NCI-H1694 treated with DMSO at 0.1 percent for 48 hours (cell line): ENCODE results near the gene SEMA5A.
"Not testable (repeated sequence)": the region's sequence is repeated elsewhere in the genome, so short reads cannot be mapped to it uniquely, and the experiment has no call there.

ENCODE experiments used
- DNase-seq: peaks from one replicate; lab custom pipeline; 2025; lab: John Stamatoyannopoulos, UW

Gene SEMA5A

GRCh38 chr5:9358961-9359685 is 186.8 kb downstream of the SEMA5A start:
- DNase-seq = no peak

GRCh38 chr5:9356351-9356825 is 189.5 kb downstream of the SEMA5A start:
- no peak for DNase-seq

DNA sequence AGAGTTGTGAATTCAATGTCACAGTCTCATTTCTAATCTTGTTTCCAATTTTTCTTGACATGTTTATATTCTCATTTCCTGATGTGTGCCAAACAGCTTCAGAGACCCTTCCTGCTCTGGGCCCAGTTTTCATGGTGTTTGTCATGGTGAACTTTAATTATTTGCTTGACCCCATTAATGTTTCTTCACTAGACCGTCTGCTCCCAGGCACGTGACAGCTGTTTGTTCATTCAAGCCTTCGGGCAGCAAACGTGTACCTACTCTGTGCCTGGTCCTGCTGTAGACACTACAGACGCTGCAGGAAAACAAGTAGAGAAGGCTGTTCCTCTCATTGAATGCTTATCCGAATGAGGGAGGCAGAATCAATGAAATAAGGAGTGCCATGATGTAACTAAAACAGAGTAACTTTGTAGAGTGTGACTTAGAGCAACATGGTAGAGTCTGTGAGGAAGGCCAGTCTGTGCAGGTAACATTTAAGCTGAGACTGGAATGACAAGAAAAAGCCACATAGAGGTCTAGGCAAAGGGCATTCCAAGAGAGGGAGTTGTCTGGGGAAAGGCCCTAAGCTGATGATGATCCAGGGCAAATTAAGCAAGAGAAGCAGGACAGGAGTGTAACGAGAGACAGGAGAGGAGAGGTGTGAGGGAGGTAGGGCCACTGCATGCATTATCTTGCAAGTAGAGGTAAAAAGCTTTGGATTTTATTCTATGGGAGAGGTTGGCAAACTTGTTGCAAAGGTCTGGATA is 191.4 kb downstream of the SEMA5A start:
- DNase-seq = no peak

DNA sequence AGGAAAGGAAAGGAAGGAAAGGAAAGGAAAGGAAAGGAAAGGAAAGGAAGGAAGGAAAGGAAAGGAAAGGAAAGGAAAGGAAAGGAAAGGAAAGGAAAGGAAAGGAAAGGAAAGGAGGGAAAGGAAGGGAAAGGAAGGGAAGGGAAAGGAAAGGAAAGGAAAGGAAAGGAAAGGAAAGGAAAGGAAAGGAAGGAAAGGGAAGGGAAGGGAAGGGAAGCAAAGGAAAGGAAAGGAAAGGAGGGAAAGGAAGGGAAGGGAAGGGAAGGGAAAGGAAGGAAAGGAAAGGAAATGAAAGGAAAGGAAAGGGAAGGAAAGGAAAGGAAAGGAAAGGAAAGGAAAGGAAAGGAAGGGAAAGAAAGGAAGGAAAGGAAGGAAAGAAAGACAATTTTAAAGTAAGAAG is 192.8 kb downstream of the SEMA5A start:
- DNase-seq = not testable (repeated sequence)

DNA sequence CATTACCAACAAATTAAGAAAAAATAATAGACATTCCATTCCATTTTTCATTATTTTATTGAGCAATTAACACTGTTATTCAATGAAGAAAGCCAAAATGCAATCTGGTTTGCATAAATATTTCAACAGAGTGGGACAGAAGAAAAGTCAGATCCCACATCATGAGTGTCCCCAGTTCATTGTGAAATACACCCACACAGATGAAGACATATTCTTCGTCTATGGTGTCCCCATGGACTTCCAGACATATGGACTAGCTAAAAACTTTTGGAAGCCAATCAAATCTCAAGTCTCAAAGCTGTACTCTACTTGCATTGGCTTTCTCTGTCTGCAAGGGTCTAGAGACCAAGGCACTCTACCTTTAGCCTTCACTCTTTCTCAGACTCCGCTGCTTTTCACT is 194.3 kb downstream of the SEMA5A start:
- DNase-seq = no peak

GRCh38 chr5:9350301-9350797 is 195.5 kb downstream of the SEMA5A start:
- DNase-seq = no peak

- no peak for DNase-seq
Observed at GRCh38 chr5:9348401-9348996, 197.4 kb downstream of the SEMA5A start.

DNA sequence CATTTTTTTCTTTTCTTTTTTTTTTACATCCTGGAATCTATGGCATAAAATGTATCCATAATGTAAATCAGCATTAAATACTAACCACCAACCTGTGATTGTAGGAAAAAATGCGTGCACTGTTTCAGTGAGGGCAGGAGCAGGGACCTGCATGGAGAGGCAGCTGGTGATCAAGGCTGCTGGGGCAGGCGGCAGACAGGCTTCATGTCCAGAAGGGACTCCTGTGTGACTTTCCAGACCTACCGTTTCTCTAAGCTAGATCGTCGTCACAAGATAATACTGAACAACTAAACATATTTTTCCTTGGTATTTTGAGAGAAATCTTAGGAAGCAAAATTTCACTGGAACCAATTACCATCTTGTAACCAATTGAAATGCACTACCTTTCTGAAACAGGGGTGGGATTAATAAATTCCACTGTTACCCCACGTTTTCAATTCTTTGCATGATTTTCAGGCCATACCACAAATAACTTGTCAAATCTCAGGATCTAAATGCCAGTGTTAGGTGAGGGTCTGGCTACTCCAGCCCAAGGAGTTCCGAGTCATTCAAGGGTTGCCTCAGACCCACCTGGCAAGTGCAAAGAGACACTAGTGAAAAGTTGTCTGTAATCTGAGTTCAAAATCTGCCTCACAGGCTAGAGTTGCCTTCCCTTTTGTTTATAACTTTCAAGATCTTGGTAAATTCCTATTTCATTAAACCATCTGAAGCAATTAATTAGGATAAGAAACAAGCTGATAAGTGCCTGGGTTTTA is 198.2 kb downstream of the SEMA5A start:
- no peak for DNase-seq

DNA sequence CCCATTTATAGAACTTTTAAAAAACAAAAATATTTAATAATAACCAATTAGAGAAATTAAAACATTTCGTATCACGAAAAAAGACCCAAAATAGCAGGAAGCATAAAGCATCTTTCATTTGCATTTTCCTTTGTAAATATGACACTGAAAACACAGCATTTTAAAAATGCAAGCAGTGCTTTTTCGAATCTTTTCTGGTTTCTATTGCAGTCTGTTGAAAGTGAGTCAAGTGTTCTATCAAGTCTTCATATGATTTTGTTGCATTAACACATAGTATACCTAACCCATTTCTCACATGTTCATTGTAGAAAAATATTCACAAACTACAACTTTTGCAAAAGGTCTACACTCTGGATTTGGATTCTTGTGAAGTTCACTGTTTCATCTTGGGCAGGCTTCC is 198.8 kb downstream of the SEMA5A start:
- no peak for DNase-seq

DNA sequence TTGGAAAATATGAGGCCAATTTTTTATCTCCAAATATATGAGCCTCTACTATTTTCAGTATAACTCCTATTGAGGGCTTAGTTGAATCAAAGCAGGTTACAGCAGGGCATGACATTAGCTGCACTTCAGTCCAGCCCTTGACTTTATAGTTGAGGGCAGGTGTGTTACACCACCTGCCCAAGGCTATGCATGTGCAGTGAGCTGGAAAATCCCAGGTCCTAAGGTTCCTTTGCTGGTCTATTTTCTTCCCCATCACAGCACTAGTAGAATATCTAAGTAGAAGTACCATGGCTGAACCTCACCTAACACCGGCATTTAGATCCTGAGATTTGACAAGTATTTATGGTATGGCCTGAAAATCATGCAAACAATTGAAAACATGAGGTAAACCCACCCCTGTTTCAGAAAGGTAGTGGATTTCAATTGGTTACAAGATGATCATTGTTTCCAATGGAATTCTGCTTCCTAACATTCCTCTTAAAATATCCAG is 201.1 kb downstream of the SEMA5A start:
- DNase-seq = no peak

DNA sequence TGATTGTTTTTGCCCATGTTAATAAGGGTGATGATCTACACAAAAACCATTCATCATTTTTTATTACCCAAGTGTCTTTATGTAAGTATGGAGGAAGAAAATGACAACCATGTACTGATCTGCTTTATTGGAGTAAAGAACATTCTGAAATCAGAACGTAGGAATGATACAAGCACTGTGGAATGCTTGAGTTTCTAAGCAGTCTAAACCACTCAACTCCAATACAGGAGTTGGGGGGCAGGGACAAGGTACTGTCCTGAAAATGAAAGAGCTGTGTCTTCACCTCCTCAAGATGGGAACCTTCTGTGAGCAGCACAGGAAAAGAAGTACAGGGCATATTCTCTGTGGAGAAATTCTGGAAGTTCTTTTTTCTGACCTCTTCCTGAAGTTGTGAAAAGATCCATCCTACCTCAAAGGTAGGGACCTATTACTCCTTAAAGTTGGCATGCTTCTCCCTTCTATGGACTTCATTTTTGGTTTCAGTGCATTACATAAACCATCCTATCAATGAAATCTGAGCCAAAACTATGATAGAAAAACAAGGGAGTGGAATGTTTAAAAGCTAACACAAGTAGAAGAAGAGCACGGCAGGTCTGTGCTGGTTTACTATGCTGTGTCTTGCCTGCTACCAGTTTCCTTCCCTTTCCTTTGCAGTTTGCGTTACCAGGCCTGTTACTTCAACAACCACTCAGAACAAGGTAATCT is 202.6 kb downstream of the SEMA5A start:
- DNase-seq = no peak

- DNase-seq = no peak
Observed at GRCh38 chr5:9342161-9342787, 203.6 kb downstream of the SEMA5A start.

DNA sequence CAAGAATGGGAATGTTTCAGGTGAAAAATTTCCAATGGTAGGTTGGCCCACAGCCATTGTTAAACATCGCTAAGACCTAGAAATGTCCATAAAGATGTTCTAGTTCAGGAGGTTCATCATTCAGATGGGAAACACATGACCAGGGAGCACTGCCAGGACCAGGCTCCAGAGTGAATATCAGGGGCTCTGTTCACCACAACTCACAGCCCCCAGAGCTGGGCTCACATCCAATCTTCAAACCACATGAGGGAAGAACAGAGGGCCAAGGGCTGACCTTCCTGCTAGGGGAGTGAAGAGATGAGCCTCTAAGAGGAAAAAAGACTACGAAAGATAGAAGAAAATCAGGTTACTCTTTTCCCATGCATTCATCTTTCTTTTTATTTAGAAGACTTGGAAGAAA is 205.8 kb downstream of the SEMA5A start:
- no peak for DNase-seq

- DNase-seq = no peak
Observed at GRCh38 chr5:9339206-9339818, 206.6 kb downstream of the SEMA5A start.

DNA sequence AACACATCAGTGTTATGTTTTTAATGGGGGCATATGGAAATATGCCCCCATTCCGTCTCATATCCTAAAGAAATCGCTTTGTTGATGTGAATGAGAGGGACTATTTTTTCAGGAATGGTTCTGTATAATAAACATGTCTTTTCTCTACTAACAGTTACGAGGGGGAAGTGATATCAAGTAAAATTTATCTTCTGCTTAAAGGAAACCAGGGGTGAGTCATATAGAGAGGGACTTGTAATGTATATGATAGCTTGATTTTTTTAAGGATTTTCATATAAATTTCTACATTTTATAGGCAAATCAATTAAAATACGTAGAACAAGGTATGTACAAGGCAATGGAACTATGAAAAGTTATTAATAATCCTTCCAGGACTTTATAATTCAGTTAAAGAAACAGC is 207.1 kb downstream of the SEMA5A start:
- DNase-seq = no peak

GRCh38 chr5:9337928-9338595 is 207.8 kb downstream of the SEMA5A start:
- DNase-seq = no peak

GRCh38 chr5:9335754-9336495 is 209.9 kb downstream of the SEMA5A start:
- DNase-seq = no peak

- no peak for DNase-seq
Observed at GRCh38 chr5:9335269-9335668, 210.6 kb downstream of the SEMA5A start.

GRCh38 chr5:9332026-9332425 is 213.8 kb downstream of the SEMA5A start:
- no peak for DNase-seq
